Fibroblast of the aortic adventitia (primary cell): ENCODE measurements around the gene GPC6. TPM values are rescaled to one million over a fixed set of nuclear protein-coding genes. Genes with fewer than 3 reads are reported as not detected.

Experiments
- DNase-seq: peaks from one replicate; pipeline ENCODE4 v3.0.0-alpha.2; 2010; ENCODE audit warnings: low read depth
- H3K4me3 ChIP-seq: 2 replicates; pipeline ENCODE4 v1.5.1; 2011; ENCODE audit warnings: low read depth, mild to moderate bottlenecking, control low read depth, low read length, moderate library complexity
- total RNA-seq: library from RNA; depleted of rRNA; stranded (reverse); fragments of >200 nt; gene quantifications from 2 replicates; pipeline ENCODE4 v1.2.3, GENCODE V29; 2012; ENCODE audit warnings: low replicate concordance
- TF ChIP-seq, protein P1 (sequence below): IDR thresholded peaks from 2 replicates; pipeline ENCODE4 v1.5.1; 2011; ENCODE audit warnings: mild to moderate bottlenecking, low read length, control low read depth, inconsistent platforms; ENCODE audit not compliant: insufficient read depth

Gene GPC6
- total RNA-seq, 1 donor, result 92.6 TPM

DNA sequence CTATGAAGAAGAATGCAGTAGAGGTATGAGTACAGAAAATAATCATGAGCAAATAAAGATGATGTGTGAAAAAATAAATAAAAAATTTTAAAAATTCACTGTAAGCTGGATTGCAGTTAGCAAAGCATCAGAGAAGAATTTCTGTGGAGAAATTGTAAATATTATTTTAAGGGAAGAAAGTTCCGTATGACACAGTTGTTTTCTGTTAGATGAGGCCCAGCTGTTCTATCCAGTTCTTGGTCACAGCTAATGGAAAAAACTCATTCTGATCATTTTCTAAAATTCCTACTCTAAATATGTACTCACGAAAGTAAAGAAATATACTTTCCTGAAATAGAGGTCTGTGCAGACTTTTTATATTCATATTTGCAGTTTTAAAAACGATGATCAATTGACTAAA is 674.1 kb downstream of the GPC6 start:
- no peak overlapping the region for H3K4me3 ChIP-seq
- TF ChIP-seq, protein P1, sequence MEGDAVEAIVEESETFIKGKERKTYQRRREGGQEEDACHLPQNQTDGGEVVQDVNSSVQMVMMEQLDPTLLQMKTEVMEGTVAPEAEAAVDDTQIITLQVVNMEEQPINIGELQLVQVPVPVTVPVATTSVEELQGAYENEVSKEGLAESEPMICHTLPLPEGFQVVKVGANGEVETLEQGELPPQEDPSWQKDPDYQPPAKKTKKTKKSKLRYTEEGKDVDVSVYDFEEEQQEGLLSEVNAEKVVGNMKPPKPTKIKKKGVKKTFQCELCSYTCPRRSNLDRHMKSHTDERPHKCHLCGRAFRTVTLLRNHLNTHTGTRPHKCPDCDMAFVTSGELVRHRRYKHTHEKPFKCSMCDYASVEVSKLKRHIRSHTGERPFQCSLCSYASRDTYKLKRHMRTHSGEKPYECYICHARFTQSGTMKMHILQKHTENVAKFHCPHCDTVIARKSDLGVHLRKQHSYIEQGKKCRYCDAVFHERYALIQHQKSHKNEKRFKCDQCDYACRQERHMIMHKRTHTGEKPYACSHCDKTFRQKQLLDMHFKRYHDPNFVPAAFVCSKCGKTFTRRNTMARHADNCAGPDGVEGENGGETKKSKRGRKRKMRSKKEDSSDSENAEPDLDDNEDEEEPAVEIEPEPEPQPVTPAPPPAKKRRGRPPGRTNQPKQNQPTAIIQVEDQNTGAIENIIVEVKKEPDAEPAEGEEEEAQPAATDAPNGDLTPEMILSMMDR, result no peak
- peak; percentile 41 for DNase-seq

DNA sequence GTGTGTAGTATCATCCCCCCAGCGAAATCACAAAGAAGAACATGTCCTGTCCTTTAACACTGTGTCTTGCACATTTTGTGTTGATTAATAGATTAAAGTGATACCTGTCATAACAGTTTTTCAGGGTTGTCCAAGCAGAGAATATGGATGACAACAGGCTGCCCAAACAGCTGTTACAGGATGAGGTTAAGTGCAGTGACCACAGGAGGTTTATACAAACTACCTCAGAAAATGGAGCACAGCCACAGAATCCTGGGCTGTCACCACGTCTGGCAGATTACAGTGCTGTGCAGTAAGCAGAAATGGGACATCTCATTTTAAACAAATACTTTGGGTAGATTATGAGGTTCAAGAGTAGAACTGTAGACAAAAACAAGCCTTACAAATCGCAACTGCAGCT is 677.3 kb downstream of the GPC6 start:
- TF ChIP-seq, protein P1, result no peak
- no peak for DNase-seq

DNA sequence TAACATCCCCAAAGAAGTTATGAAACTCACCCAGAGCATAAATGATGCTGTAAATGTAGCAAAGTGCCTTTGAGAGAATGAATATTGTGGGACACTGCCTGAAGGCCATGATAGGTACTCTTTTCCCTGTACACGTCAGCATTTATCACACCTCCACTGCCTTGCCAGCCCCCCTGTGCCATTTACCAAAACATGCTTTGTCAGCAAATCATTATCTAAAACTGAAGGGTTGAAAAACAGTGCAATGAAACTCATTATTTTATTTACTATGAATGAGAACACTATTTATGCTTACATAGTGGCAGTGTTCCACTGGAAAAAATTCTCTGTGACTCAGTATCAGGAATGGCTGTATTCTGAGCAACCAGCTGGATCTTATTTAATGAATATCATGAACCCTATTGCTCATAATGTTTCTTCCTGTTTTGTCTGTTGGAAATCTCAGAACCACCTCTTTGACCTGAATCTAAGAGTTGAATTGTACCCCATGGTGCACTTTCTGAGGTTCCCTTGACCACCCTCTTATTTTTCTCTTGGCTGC is 688.7 kb downstream of the GPC6 start:
- DNase-seq, result peak; percentile 53
- TF ChIP-seq, protein P1, result no peak
- H3K4me3 ChIP-seq, result no peak overlapping the region

More for the DNA sequence above, 677.3 kb downstream of the GPC6 start:
- H3K4me3 ChIP-seq, result no peak overlapping the region

DNA sequence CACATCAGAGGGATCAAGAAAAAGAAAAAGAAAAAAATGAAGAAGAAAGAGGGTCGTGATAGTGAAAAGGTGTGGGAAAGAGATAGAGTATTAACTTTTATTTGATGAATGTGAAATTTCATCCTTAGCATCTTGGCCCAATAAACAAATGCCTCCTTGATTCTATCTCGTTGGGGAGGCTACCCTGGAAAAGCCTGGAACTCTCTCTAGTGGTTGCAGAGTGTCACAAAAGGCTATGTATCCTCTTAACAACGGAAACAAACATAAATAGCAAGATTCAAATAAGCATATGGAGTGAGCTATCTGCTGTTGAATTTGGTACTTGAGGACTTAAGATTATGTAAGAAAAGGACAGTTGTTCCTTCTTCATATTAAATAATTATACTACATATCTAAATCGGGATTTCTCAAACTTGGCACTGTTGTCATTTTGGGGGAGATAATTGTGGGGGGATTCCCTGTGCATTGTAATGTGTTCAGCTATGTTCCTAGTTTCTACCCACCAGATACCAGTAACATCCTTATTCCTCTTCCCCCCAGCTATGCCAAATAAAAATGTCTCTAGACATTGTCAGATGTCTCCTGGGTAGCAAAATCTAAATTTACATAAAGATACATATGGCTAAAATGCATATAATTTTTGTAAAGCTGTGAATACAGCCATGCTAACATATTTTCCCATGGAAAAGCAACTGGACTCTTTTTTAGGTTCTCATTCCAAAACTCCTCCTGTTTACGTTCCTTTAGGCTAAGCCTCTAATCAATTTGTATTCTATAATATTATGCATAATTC is 695.7 kb downstream of the GPC6 start:
- TF ChIP-seq, protein P1, result no peak
- no peak overlapping the region for H3K4me3 ChIP-seq
- no peak for DNase-seq

DNA sequence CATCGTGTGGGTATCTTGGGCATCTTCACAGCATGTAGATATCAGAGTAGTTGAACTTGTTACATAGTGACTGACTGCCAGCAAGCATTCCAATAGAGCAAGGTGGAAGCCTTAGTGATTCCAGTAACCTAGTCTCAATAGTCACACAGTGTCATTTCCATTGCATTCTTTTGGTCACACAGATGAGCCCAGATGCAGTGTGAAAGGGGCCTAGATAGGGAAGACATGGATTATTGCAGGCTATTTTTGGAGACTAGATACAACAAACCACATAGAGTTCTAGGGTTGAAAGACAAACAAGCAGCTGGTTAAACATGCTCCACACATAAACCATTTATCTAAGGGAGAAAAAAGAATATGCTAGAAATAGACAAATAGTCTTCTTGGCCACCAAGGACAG is 699.4 kb downstream of the GPC6 start:
- TF ChIP-seq, protein P1, result no peak
- no peak overlapping the region for H3K4me3 ChIP-seq
- no peak for DNase-seq

DNA sequence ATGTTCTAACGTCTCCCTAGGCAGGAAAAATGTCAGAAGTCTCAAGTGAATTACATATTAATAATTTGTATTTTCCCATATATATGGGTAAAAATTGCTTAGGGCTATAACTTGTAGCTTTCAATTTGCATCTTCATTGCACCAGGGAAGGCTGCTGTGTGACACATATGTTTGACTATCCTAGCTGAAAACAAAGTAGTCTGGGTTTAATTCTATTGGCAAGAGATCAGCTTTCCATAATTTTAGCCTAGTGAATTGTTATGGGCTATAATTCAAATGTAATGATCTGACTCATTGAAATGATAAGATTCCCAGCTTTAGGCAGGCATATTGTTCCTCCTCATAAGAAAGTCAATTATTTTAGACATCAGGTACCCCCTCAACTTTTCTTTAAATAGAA is 699.8 kb downstream of the GPC6 start:
- TF ChIP-seq, protein P1, result no peak
- DNase-seq, result peak; percentile 46
- no peak overlapping the region for H3K4me3 ChIP-seq
